Prostate gland (tissue), 2 donors: ENCODE data around the gene UCK2.

ENCODE experiments used
- CTCF ChIP-seq, 4 experiments: fragments of 200-600 bp in 2 of 4; fragments of 450-650 bp in 2 of 4; sonication (generic) in 2 of 4; IDR thresholded peaks; 1 replicate in 3 of 4; 2 replicates in 1 of 4; pipeline ENCODE4 v1.5.1; 2016 to 2019; ENCODE audit warnings: antibody characterized with exemption in 4 of 4, mild to moderate bottlenecking in 2 of 4, moderate library complexity in 2 of 4
- POLR2A ChIP-seq: fragments of 450-650 bp; IDR thresholded peaks from one replicate; pipeline ENCODE4 v1.6.1; 2016; ENCODE audit warnings: antibody characterized with exemption, mild to moderate bottlenecking

- TF ChIP-seq CTCF (IDR thresholded peaks at IDR 0.05), result no peak
- TF ChIP-seq POLR2A, result no peak
These were observed 73.4 kb downstream of the UCK2 start for GRCh38 chr1:165900576-165901380.
